Nucleus accumbens (tissue), 56 donors: ENCODE measurements around the gene ADAMTS6.
"Not testable (repeated sequence)": the region's sequence is repeated elsewhere in the genome, so short reads cannot be mapped to it uniquely, and the experiment has no call there.

ENCODE experiments used
- DNase-seq, 56 donors: peaks; one replicate each; lab custom pipeline; 2025; lab: John Stamatoyannopoulos, UW

The ADAMTS6 gene

DNA sequence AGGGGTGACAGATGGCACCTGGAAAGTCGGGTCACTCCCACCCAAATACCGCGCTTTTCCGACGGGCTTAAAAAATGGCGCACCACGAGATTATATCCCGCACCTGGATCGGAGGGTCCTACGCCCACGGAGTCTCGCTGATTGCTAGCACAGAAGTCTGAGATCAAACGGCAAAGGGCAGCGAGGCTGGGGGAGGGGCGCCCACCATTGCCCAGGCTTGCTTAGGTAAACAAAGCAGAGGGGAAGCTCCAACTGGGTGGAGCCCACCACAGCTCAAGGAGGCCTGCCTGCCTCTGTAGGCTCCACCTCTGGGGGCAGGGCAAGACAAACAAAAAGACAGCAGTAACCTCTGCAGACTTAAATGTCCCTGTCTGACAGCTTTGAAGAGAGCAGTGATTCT lies 111.2 kb downstream of the ADAMTS6 start:
- not testable (repeated sequence) for DNase-seq

DNA sequence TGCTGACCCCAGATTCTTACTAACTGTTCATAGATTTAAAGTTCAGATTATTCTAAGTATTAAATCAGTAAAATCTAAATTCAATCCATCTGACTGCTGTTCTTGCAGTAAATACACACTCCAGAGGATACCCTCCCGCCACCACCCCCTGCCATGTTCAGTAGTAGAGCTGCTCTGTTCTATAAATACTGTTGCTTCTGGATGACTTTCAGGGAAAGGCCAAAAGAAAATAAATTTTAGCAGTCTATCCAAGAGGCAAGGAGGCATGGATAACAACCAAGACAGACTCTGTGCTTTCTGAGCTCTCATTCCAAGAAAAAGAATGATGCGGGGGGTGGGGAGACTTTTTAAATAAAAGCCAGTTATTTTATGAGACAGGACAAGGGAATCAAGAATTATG lies 115.1 kb downstream of the ADAMTS6 start:
- DNase-seq, result no peak

DNA sequence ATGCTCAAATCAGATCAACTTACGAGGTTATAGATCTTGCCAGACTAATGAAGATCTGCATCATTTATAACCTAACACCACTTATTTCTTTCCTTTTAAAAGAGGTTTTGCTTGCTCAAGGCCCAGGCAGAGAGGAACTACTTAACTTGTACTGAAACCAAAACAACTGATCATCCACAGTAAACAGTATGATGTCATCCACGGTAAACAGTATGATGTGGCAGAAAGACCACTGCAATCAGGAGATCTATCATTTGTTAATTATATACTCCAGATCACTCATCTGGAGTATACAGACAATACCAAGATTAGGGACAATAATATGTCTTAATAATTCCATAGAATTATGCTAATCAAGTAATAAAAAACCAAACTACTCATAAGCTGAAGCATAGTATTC lies 116.8 kb downstream of the ADAMTS6 start:
- DNase-seq, result no peak

DNA sequence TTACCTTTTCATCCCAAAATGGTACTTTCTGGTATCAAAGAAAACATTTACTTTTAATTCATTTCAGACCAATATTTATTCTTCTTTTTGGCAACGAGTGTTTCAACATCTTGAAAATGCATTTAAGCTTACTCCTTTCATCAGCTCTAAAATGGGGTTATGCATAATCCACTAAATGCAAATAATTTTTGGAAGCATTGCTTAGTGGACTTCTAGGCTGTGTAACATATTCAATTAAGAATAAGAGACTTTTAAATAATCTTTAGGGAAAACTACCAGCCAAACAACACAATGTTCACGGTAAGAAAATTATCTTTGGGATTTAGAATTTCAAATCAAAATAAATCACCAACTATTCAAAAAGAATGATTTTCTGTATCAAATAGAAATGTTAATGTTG lies 118.2 kb downstream of the ADAMTS6 start:
- DNase-seq, result no peak

DNA sequence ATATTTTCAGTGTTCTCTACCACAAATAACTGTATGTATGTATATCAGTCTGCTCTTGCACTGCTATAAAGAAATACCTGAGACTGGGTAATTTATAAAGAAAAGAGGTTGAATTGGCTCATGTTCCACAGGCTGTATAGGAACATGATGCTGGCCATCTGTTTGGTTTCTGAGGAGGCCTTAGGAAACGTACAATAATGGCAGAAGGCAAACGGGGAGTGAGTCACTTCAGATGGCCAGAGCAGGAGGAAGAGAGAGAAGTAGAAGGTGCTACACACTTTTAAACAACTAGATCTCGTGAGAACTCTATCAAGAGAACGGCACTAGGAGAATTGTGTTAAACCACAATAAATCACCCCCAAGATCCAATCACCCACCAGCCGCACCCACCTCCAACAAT lies 121.7 kb downstream of the ADAMTS6 start:
- no peak for DNase-seq

DNA sequence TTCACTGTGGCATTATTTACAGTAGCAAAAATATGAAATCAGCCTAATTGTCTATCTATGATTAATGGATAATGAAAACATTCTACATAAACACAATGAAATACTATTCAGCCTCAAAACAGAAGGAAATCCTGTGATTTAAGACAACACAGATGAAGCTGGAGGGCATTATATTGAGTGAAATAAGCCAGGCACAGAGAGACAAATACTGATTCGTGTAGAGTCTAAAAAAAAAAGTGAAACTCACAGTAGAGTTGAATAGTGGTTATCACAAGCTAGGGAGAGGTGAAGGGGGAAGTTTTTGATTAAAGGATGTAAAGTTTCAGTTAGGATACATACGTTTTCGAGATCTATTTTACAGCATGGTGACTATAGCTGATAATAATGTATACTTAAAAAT lies 122.2 kb downstream of the ADAMTS6 start:
- no peak for DNase-seq

DNA sequence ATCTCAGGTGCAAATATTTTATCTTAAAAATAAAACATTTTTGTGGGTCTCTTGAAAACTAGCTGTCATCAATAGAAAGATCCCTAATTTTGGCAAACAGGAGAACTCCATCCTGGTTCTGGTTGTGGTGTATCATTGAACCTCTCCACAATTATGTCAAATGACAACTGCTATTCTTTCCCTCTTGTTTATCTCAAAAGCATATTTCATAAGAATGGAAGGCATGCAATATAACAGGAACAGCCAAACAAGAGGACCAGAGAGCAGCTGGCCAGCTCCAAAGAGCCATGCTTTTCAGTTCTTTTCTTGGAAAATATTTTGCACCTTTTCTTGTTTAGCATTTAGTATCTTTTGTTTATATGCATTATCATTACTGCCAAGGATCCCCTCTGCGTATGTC lies 125.4 kb downstream of the ADAMTS6 start:
- no peak for DNase-seq

DNA sequence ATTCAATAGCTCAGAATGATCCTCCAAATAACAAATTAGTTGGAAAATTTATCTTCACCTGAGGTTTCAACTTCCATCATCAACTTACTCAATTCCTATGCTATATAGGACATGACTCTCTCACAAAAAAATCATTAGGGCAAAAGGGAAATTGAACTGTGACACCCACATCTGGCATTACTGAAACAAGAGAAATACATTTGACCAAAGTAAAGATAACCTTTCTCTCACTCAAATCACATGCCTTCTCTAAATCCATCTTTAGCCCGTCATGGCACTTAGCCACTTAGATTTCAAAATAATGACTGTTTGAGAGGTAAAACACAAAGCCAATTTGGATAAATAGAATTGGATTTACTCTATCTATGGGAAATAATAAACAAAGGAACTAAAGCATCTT lies 126.4 kb downstream of the ADAMTS6 start:
- no peak for DNase-seq

DNA sequence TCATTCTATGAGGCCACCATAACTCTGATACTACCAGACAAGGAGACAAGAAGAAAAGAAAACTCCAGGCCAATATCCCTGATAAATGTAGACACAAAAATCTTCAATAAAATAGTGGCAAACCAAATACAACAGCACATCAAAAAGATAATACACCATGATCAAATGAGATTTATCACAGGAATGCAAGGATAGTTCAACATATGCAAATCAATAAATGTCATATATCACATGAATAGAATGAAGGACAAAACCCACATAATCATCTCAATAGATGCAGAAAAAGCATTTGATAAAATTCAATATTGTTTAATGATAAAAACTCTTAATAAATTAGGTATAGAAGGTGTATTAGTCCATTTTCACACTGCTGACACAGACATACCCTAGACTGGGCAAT lies 139.9 kb downstream of the ADAMTS6 start:
- no peak for DNase-seq

DNA sequence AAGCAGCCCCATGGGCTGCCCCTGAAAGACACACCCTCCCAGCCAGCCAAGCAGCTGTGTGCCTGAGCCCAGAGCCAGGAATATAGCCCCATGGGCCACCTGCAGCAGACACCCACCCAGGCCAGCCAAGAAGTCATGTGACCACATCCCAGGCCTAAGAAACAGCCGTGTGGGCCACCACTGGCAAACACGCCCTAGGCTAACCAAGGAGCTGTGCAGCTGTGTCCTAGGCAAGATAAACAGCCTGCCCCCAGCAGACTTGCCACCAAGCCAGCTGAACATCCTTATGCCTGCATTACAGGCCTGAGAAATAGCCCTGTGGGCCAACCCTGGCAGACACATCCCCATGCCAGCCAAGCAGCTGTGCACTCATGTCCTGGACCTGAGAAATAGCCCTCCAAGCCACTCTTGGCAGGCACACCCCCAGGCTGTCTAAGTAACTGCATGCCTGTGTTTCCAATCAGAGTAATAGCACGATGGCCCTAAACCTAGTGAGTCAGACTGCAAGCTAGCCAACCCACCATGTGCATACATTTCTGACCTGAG lies 143.0 kb downstream of the ADAMTS6 start:
- DNase-seq, result no peak

DNA sequence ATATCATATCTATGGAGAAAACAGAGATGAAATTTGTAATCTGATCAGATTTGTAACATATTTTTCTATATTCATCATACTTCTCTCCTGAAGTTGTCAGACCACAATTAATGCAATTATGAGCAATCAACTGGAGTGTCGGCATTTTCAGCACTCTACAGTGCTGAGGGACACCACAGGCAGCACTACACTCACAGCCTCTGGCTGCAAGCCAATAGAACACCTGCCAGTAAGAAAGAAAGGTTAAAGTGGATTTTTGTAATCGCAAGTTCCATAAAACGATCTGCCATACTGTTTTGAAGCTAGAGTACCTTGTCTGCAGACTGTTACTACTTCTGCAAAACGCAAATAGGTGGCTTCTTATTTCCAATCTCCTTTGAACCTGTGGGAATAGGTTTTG lies 147.6 kb downstream of the ADAMTS6 start:
- no peak for DNase-seq

DNA sequence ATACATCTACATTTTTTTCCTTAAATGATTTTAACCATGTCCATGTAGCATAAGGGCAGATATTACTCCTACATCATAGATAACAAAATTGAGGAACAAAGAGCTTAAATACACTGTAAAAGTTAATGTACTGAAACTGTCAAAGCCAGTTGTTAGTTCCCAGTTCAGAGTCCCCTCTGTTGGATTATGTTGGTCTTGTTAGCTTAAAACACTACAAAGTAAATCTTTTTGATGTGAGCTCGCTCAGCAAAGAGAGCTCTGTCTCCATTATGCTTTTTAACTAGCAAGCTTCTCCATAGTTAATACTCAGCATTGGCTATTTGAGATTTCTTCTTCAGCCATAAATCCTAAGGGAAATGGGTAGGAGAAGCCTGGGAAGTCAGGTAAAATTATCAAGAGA lies 149.1 kb downstream of the ADAMTS6 start:
- DNase-seq, result no peak

DNA sequence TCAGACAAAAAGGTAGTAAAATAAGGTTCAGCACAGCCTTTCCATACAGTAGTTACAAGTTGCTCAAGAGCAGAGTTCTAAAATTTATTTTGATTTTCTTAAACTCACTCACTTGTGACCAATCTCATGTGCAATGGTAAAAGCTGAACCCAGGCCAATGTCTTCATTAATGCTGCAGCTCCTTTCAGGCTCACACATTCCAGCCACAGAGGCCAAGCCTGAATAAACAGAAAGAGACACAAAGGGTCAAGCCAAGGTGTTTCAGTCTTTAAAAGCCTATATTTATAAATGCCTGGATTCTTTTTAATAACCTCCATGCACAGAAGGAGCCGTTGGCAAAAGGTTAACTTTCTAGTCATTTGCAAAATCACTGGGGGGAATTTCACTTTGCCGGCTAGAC lies 152.5 kb downstream of the ADAMTS6 start:
- DNase-seq, result no peak

DNA sequence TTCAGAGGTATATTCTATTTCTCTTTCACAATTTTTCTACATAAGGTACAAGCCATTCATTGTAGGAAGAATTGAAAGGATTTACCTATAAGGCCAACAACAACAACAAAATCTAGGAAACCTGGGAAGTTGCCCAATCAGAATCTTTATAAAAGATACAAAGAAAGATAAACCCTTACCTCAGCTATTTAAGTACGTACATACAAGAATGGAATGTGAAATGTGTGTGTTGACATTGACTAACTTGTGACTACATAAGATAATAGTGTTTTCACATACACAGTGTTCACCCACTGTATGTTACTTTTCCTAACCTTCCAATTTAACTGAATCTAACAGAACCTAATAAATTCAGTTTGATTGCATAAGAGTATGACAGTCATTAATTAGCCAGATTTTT lies 154.1 kb downstream of the ADAMTS6 start:
- DNase-seq, result no peak

DNA sequence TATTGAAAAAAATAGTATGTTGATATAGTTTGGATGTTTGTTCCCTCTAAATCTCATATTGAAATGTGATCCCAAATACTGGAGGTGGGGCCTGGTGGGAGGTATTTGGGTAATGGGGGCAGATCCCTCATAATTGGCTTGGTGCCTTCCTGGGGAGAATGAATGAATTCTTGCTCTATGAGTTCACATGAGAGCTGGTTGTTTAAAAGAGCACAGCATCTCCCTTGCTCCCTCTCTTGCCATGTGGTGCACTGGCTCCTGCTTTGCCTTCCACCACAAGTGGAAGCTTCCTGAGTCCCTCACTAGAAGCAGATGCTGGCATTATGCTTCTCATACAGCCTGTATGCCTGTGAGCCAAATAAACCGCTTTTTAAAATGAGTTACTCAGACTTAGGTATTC lies 154.8 kb downstream of the ADAMTS6 start:
- DNase-seq, result no peak

DNA sequence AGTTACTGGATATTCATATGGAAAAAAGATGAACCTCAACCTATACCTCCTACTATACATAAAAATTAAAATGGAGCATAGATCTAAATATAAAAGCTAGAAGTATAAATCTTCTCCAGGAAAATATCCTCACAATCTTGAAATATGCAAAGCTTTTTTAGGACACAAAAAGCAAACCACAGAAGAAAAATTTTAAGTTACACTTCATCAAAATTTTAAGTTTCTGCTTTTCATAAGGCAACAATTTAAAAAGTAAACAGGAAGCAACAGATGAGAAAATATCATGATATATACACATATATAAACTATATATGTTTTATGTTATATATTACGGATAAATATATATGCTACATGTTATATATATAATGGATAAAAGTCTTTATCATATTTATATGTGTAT lies 157.5 kb downstream of the ADAMTS6 start:
- no peak for DNase-seq

DNA sequence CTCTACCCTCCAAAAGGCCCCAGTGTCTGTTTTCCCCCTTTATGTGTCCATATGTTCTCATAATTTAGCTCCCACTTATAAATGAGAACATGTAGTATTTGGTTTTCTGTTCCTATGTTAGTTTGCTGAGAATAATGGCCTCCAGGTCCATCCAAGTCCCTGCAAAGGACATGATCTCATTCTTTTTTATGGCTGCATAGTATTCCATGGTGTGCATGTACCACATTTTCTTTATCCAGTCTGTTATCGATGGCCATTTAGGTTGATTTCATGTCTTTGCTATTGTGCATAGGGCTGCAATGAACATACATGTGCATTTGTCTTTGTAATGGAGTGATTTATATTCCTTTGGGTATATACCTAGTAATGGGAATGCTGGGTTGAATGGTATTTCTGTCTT lies 161.0 kb downstream of the ADAMTS6 start:
- DNase-seq, result not testable (repeated sequence)

DNA sequence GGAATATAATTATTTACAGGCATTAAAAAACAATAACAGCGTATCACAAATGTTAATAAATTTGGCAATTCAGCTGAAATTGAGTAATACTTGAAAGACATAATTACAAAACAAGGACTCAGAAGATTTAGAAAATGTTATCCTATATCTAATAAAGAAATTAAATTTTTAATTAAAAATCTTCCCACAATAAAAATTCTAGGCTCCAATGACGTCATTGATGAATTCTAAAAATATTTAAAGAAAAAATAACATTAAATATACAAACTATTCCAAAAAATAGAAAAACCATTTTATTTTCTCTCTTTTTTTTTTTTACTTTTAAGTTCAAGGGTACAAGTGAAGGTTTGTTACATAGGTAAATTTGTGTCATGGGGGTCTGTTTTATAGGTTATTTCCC lies 161.5 kb downstream of the ADAMTS6 start:
- no peak for DNase-seq

DNA sequence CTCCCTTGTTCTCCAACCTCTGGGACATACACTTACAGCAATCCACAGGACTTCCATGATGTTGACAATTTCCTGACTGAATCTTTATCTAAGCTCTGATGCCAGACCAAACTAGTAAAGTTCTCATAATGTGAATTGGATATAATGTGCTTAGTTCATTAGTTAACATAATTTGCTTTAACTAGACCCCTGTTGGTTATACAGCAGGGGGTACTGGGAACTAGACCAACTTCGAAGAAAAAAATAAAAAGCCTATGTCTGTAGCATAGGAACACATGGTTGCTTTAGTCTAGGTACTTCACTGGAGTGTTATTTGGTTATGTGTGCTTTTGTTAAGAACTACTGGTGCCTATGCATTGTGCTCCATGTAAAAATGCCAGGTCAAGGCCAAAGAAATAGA lies 173.8 kb downstream of the ADAMTS6 start:
- DNase-seq, result no peak

DNA sequence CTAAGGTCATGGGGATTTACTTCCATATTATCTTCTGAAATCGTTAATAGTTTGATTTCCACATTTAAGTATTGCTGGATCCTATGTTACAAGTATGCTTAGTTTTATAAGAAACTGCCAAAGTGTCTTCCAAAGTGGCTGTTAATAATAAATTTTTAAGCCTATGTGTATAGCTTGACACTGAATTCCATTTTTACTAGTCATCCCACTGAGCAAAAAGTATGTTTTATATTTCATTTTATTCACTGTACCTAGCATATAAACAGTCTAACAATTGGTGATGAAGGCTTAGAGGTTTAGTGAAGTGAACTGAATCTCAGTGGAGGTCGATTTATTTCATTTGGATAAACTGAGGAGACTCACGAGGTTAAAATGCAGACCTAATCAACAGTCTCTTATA lies 174.6 kb downstream of the ADAMTS6 start:
- DNase-seq, result no peak

DNA sequence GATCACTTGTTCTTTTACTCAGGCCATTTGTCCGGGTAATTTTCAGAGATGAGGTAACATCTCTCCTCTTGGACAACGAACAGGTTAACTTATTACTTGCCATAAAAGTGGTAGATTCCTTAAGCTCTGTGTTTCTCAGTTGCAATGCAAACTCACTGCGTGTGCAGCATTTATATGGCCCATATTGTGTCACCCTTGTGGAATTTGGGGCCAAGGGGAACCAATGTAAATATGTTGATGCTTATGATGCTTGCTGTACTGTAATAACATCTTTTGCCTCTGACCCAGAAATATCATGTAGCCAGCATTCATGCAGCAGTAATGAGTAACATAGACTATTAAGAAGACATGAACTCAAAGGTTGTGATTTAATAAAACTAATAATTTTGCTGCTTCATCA lies 175.8 kb downstream of the ADAMTS6 start:
- DNase-seq, result no peak

DNA sequence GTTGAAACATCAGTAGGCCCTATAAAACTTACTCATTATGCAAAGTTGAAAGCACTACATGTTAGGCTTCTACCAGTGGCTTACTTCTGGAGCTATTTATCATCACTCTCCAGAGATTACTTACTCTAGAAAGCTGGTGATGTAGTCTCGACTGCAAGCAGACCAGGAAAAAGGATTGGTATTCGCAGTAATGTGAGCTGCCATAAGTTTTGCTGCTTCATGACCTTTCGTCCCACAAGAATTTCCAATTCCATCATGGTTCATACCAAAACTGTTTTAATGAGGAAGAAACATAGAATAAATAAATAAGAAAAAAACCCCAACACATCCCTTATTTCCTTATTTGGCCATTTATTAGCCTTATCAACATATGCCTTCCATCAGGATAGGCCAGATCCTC lies 181.9 kb downstream of the ADAMTS6 start:
- no peak for DNase-seq

DNA sequence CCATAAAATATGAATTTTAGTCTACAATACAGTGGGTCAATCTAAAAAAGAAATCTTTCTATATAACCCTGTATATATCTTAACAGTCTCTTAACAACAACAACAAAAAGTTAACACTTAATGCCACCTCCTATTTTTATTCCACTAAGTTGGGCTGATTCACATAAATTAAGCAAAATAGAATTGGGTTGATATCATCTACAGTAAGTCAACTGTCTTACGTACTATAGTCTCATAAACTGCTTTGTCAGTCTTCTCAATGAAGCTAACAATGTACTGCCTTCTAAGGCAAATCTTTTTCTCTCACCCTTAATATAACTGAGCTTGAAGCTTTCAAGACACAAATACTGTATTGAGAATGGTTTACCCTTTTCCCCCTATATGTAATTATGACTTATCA lies 185.7 kb downstream of the ADAMTS6 start:
- DNase-seq, result no peak

DNA sequence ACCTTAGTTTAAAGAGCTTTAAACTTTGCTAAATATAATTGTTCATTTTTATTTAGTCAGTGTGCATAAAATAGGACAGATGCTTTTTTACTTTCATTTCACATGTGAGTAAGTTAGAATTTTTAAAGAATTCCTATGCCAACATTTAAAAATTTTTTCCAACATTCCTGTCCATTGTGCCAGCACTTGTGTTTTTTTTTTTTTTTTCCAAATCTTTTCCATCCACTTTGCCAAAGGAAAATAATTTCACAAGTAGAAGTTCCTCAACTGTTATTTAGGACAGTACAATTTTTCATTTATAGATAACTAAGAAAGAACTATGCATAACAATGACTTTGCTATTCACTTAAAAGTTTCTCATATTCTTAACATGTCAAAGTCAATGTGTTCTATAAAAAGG lies 189.5 kb downstream of the ADAMTS6 start:
- no peak for DNase-seq
